Ammon's horn (tissue), 1 donor: ENCODE results near the gene TALDO1.
A peak's percentile ranks its signal among the peaks of the same experiment; 100 is the strongest.

Experiments
- DNase-seq: peaks from one replicate; pipeline ENCODE4 v3.0.0-alpha.2; 2016; ENCODE audit warnings: low spot score

The TALDO1 gene

GRCh38 chr11:787084-787675 is 39.9 kb downstream of the TALDO1 start:
- no peak for DNase-seq

DNA sequence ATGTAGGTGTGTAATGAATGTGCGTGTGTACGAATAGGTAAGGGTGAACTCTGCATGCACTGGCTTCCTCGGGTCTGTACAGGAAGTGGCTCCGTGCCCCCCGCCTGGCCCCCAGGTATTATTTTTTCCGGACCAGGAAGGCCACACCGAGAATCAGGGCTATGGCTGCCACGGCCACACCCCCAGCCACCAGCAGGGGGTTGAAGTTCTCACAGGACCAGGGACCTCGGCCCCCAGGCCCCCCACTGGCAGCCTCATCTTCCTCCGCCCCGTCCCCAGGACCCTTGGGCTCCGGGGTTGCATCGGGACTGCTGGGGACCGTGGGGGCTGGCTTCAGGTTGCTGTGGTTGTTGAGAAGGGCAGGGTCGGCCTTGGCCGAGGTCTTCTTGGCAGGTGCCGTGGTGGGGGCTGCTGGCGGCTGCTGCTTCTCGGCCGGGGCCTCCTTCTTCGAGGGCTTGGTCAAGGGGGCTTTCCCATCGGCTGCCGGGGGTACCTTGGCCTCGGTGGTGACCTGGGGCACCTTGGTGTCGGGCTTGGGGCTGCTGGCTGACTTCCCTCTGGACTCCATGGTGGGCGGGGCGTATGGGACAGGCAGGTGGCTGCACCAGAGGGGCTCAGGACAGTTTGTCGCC is 40.9 kb downstream of the TALDO1 start:
- no peak for DNase-seq

DNA sequence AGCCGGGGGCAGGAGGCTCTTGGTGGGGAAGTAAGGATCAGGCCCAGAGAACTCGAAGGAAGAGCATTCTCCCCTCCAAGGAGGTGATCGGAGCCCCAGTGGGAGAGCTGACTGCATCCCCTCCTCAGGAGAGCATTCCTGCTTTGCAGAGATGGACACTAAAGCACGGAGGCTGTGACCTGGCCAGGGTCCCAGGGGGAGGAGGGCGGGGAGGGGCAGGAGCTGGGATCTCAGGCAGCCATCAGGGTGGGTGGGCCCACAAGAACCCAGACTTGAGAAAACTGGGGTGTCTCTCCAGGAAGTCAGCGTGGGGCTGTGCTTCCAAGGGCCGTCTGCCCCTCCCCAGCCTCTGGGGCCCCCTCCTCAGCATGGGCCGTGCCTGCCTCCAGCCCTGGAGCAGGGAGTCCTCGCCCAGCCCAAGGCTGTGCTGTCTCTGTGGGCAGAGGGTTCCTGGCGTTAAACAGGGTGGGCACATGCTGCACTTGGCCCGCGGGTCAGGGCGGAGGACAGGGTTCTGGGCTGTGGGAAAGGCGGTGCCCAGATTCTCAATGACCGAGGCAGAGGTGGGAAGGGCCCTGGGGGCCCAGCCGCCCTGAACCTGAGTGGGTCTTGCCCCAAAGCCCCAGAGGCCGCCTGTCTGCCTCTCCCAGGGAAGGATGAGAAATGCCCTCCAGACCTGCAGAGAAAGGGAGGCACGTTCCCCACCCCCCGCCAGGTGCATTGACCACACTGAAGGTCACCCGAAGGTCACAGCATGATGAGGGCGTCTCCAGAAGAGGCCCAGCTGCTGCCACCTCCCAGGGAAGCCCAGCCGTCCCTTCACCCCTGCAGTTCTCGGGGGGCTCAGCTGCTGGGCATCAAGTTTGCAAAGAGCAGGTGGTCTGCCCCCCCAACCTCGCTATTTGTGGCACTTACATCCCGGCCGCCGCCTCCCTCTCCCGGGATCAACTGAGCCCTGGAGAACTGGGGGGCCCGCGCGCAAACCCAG is 42.0 kb downstream of the TALDO1 start:
- DNase-seq, result no peak

GRCh38 chr11:789943-790342 is 42.7 kb downstream of the TALDO1 start, which contains the start of gene CEND1:
Gene CEND1 (minus strand): TSS chr11:790090. CDS start chr11:788576, 1,514 bp downstream.
- peak; percentile 74 for DNase-seq

GRCh38 chr11:790721-791564 is 43.7 kb downstream of the TALDO1 start:
- DNase-seq, result no peak

DNA sequence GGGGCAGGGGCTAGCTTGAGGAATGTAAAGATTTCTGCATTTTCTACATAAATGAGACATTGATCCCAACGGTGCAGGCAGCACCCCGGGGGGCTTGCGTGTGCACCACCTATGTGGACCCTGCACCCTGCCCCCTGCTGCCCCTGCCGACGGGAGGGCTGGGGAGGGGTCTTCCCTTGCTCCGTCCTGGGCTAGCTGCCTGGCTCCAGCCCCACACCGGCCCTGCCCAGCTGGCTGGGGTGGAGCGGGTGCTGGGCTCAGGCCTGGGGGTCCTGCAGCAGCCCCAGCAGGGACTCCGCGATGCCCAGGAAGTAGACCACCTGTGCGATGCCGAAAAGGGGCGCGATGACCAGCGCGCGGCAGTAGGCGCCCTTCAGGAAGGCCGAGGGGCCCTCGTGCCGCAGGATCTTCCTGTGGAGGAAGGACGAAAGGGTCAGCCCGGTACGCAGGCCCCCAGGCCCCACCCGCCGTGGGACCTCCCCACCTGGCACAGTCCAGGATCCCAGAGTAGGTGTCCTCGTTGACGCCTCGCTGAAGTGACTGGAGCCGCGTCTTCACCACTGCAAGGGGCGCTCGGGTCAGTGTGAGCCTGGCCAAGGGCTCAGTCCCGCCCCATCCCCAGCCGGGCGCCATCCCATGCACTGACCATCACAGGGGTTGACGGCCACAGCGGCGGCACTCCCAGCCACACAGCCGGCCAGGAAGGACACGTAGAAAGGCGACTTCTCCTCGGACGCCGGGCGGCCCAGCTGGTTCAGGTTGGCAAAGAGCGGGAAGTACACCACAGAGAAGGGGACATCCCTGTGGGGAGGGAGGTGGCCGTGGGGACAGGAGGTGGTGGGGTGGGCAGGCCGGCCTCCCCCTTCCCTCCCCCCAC is 44.6 kb downstream of the TALDO1 start:
- no peak for DNase-seq

- no peak for DNase-seq
Observed at GRCh38 chr11:792535-792821, 45.2 kb downstream of the TALDO1 start.

DNA sequence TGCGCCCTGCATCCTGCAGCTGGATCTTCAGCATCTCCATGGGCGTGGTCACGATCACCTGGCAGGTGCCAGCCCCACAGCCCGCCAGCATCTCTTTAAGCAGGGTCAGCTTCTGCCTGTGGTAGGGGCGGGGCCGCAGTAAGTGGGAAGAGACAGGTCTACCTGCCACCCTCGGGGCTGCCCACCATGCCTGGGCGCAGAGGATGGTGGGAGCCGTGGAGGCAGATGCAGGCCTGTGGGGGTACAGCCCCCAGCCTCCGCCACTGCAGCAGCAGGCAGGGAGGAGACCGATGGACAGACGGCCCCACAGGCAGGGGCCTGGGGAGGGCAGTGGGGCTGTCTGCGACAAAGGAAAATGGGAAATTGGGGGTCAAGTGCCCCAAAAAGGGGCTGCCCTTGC is 45.6 kb downstream of the TALDO1 start:
- no peak for DNase-seq

DNA sequence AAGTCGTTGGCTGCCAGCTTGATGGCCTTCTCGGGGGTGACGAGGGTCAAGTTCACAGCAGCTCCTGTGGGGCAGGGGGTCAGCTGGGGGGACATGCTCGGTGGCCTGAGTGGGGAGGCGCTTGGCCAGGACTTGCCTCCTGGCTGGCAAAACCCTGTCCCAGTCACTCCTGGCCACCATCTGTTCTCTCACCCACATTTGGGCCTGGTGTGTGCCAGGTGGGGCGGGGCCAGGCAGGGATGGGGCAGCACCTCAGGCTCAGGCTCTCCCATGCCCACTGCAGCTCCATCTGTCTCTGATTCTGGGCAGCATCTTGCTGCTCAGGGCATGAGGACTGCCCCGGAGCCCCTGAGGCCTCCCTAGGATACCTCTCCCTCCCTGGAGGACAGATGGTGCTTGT is 46.3 kb downstream of the TALDO1 start:
- no peak for DNase-seq

DNA sequence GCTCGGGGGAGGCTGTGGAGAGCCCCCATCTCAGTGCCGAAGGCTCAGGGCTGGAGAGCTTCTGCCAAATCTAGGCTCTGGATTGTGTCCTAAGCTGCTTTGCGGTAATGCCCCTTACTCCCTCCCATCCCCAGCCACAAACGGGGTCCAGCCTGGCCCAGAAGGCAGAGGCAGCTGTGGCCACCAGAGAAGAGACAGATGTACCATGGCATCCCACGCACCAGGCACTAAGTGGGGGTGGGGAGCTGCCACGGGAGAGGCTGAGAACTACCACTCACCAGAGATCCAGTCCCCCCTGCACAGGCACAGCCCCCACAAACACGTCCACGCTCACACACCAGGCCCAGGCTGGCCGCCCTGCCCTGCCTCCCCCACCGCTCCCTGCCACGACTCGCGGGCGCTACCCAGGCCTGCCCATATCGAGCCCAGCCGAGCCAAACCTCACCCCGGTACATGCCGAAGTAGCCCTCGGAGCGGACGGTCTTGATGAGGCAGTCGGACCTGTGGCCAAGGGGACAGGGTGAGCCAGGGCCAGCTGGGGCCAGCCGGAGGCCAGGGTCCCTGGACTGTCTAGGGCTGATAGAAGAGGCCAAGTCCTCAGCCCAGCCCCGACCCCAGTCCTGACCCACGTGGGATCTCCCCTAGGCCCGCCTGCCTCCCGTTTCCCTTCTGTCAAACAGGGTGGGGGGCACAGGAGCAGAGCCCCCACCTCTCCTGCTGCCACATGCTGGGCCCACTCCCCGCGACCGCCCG is 46.9 kb downstream of the TALDO1 start:
- no peak for DNase-seq

DNA sequence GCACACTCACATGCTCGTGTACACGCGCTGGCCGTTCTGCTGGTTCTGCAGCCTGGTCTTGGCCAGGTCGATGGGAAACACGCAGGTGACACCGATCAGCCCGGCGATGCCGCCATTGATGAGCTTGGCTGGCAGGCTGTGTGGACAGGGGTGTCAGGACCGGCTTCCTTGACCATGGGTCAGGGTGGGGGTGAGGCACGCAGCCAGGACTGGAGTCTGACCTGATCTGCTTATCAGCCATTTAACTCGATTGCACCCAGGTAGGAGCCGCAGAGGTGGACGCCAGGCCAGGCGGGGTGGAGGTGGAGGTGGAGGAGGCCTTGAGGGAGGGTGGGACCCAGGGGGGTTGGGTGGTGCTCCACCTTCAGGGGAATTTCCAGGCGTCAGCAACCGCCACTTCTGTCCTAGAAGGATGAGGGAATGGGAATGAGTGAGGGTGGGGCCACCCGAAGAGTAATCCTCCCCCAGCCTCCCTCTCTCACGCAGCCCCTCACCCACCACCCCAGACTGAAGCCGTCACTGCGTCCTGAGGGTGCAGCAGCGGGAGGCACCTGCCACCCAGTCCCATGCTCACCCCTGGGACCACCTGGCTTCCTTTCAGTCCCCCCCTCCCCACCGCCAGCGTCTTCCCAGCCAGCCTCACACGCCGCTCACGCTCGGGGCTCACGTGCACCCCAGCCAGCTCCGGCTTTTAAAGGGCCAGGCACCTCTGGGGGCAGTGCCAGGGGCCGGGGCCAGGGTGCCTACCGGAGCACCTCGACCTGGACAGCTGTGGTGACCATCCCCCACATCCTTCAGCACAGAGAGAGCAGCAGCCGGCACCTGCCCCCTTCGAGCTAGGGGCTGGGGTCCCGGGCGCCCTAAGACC is 47.7 kb downstream of the TALDO1 start:
- DNase-seq, result no peak

DNA sequence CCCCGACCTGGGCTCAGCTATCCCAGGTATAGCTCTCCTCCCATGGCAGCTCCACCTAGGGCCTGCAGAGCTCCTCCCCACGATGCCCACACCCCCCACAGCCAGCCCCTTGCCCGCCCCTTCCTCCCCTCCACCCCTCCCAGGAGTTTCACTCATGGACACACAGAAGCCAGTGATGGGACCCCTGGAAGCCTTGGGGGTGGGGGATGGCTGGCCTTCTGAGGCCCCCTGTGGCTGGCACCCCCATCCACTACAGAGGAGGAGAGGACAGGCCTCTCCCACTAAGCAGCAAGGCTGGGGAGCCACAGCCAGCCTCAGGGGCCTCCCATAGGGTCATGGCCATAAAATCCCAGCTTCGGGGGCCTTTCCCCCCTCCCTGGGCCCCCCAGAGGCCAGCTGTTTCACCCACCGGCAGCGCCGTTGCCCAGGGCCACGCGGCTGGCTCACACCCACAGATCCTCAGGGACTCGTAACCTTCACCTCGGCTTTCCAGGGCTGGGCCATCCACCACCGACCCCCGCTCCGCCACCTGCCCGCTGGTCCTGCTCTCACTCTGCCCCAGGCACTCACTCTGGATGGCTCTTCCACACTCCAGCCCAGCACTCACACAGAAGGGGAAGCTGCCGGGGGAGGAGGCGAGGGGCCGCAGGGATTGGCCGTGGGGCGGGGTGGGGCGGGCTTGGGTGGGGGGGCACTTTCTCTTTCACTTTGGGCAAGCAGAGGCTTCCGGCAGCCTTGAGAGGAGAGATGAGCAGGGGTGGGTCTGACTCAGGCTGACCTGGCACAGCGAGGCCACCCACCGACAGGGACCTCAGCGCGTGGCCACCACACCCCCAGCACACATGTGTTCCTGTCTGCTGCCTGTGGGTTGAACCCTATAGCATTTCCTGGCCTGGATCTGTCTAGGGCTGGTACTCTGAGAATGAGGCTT is 48.6 kb downstream of the TALDO1 start:
- peak; percentile 77 for DNase-seq

- DNase-seq, result no peak
Observed at GRCh38 chr11:796565-797295, 49.5 kb downstream of the TALDO1 start.

DNA sequence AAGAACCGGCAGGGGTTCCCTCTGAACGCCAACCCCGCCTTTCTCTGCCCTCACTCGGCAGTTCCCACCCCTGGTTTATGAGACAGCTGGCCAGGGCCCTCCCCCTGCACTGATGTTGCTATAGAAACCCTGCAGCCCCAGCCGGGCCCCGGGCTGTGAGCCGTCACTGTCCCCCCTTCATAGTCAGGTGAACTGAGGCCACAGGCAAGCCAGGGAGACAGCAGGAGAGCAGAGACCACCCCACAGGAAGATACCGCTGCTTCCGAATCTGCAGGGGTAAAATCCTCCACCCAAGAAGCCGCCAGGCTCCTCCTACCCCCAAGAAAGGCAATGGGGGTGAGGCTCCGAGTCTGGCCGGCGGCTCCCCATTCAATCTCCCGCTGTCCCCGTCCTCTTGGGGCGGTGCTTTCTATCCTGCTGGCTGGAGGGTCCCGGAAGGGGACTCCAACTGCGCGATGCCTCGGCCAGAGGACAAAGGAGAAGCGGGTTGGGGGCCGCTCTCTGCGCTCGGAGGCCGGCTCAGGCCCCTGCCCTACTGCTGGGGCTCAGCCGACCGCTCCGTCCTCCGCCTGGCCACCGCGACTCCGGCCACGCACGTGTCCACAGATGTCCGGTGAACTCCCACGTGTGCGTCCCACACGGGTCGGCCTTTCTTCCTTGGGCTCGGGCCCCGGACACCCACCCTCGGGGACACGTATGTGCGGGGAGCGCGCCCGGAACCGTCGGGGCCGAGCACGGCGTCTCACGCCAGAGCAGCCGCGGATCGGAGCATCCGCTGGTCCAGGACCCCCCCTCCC is 50.2 kb downstream of the TALDO1 start:
- DNase-seq, result peak; percentile 85

GRCh38 chr11:798093-798713 is 50.9 kb downstream of the TALDO1 start, which contains the start of gene SLC25A22:
Gene SLC25A22 (minus strand): TSS chr11:798281. CDS start chr11:795006, 3,275 bp downstream.
- peak; percentile 85 for DNase-seq
